ENCODE data around the gene ZBTB38.

Gene ZBTB38

GRCh38 chr3:141392897-141393734 is 24.8 kb downstream of the ZBTB38 start:
- Histone ChIP-seq H3K36me3 (replicated peaks in 1 of 2; ENCODE audit: control insufficient read depth in 2 of 2, insufficient read depth in 2 of 2, low read length in 2 of 2) (peaks cover 0 to 18% of the 10 kb centered on the region in 2 donors), H3K14ac (ENCODE audit: low read length) (no peak overlapping the region), H3K27ac (replicated peaks; ENCODE audit: low read length) (peak overlapping the region; percentile 89), H3K4ac (ENCODE audit: low read length) (no peak overlapping the region), H2BK120ac (ENCODE audit: low read depth, low read length) (no peak overlapping the region), H3K4me2 (ENCODE audit: insufficient read depth, low read length, poor library complexity, severe bottlenecking) (peak overlapping the region; percentile 19), H3K27me3 (ENCODE audit: control insufficient read depth in 3 of 3, insufficient read depth in 3 of 3, low read depth in 1 of 3, low read length in 3 of 3) (no peaks in the 10 kb centered on the region), H2BK5ac (ENCODE audit: low read length) (no peak overlapping the region), H2BK12ac (ENCODE audit: low read length) (no peak overlapping the region), H3K4me1 (ENCODE audit: control insufficient read depth in 2 of 2, insufficient read depth in 1 of 2, low read depth in 1 of 2, low read length in 2 of 2) (peaks cover 20 to 28% of the 10 kb centered on the region in 2 donors), H3K79me1 (ENCODE audit: low read depth, low read length) (no peaks in the 10 kb centered on the region), H4K91ac (ENCODE audit: low read depth, low read length, poor library complexity) (no peak overlapping the region), H2AK5ac (ENCODE audit: low read depth, low read length) (no peak overlapping the region), H4K8ac (ENCODE audit: low read depth, low read length) (no peak overlapping the region), H2AFZ (ENCODE audit: low read length) (peak overlapping the region; percentile 66), H3K9ac (ENCODE audit: low read depth, low read length, poor library complexity) (no peak overlapping the region), H3K4me3 (ENCODE audit: low read length in 2 of 2) (no peak overlapping the region), H3K18ac (ENCODE audit: low read length) (peak overlapping the region; percentile 1), H2BK15ac (ENCODE audit: low read length) (no peak overlapping the region), H3K23ac (ENCODE audit: low read depth, low read length, poor library complexity) (no peak overlapping the region), H3K9me3 (replicated peaks in 1 of 2; ENCODE audit: control insufficient read depth in 2 of 2, insufficient read depth in 1 of 2, low read depth in 1 of 2, low read length in 2 of 2) (peaks cover 0 to 22% of the 10 kb centered on the region in 2 donors)
- DNase-seq (ENCODE audit: low spot score): peak; percentile 80
- WGBS, 2 donors (ENCODE audit: extremely low coverage in 2 of 2, insufficient read length in 2 of 2, insufficient replicate concordance in 1 of 2): no CpG with 5 or more reads among the region's 6 CpGs

- Histone ChIP-seq H3K23ac (ENCODE audit: low read depth, low read length, poor library complexity) (no peak overlapping the region), H3K18ac (ENCODE audit: low read length) (peak overlapping the region; percentile 83), H3K9ac (ENCODE audit: low read depth, low read length, poor library complexity) (no peak overlapping the region), H2AK5ac (ENCODE audit: low read depth, low read length) (no peak overlapping the region), H3K9me3 (replicated peaks in 1 of 2; ENCODE audit: control insufficient read depth in 2 of 2, insufficient read depth in 1 of 2, low read depth in 1 of 2, low read length in 2 of 2) (peaks cover 0 to 23% of the 10 kb centered on the region in 2 donors), H4K91ac (ENCODE audit: low read depth, low read length, poor library complexity) (no peak overlapping the region), H2BK15ac (ENCODE audit: low read length) (no peak overlapping the region), H3K14ac (ENCODE audit: low read length) (no peak overlapping the region), H4K8ac (ENCODE audit: low read depth, low read length) (no peak overlapping the region), H2BK5ac (ENCODE audit: low read length) (no peak overlapping the region), H2BK12ac (ENCODE audit: low read length) (no peak overlapping the region), H3K4me2 (ENCODE audit: insufficient read depth, low read length, poor library complexity, severe bottlenecking) (peak overlapping the region; percentile 19), H3K79me1 (ENCODE audit: low read depth, low read length) (no peaks in the 10 kb centered on the region), H2BK120ac (ENCODE audit: low read depth, low read length) (no peak overlapping the region), H3K4me3 (ENCODE audit: low read length in 2 of 2) (no peak overlapping the region), H3K36me3 (replicated peaks in 1 of 2; ENCODE audit: control insufficient read depth in 2 of 2, insufficient read depth in 2 of 2, low read length in 2 of 2) (peaks cover 0 to 18% of the 10 kb centered on the region in 2 donors), H2AFZ (ENCODE audit: low read length) (peak overlapping the region; percentile 66), H3K27ac (replicated peaks; ENCODE audit: low read length) (peak overlapping the region; percentile 89), H3K27me3 (ENCODE audit: control insufficient read depth in 3 of 3, insufficient read depth in 3 of 3, low read depth in 1 of 3, low read length in 3 of 3) (no peaks in the 10 kb centered on the region), H3K4ac (ENCODE audit: low read length) (no peak overlapping the region), H3K4me1 (ENCODE audit: control insufficient read depth in 2 of 2, insufficient read depth in 1 of 2, low read depth in 1 of 2, low read length in 2 of 2) (peaks cover 20 to 28% of the 10 kb centered on the region in 2 donors)
- WGBS, 2 donors (ENCODE audit: extremely low coverage in 2 of 2, insufficient read length in 2 of 2, insufficient replicate concordance in 1 of 2): no CpG with 5 or more reads among the region's 7 CpGs
- DNase-seq (ENCODE audit: low spot score): no peak
These were observed 25.4 kb downstream of the ZBTB38 start for GRCh38 chr3:141393735-141394076.

GRCh38 chr3:141394560-141394959 is 26.3 kb downstream of the ZBTB38 start:
- no peak overlapping the region for H4K8ac ChIP-seq (ENCODE audit: low read depth, low read length)
- no peak overlapping the region for H3K9ac ChIP-seq (ENCODE audit: low read depth, low read length, poor library complexity)
- peaks cover 20 to 28% of the 10 kb centered on the region in 2 donors for H3K4me1 ChIP-seq (ENCODE audit: control insufficient read depth in 2 of 2, insufficient read depth in 1 of 2, low read depth in 1 of 2, low read length in 2 of 2)
- no peak overlapping the region for H3K23ac ChIP-seq (ENCODE audit: low read depth, low read length, poor library complexity)
- no peaks in the 10 kb centered on the region for H3K27me3 ChIP-seq (ENCODE audit: control insufficient read depth in 3 of 3, insufficient read depth in 3 of 3, low read depth in 1 of 3, low read length in 3 of 3)
- WGBS, 2 donors (ENCODE audit: extremely low coverage in 2 of 2, insufficient read length in 2 of 2, insufficient replicate concordance in 1 of 2): no CpG with 5 or more reads among the region's 3 CpGs
- H2BK5ac ChIP-seq (ENCODE audit: low read length): no peak overlapping the region
- no peak overlapping the region for H2BK120ac ChIP-seq (ENCODE audit: low read depth, low read length)
- H2BK15ac ChIP-seq (ENCODE audit: low read length): no peak overlapping the region
- no peaks in the 10 kb centered on the region for H3K79me1 ChIP-seq (ENCODE audit: low read depth, low read length)
- no peak overlapping the region for H3K4me3 ChIP-seq (ENCODE audit: low read length in 2 of 2)
- H3K9me3 ChIP-seq (replicated peaks in 1 of 2; ENCODE audit: control insufficient read depth in 2 of 2, insufficient read depth in 1 of 2, low read depth in 1 of 2, low read length in 2 of 2): peaks cover 0 to 23% of the 10 kb centered on the region in 2 donors
- no peak for DNase-seq (ENCODE audit: low spot score)
- H3K4me2 ChIP-seq (ENCODE audit: insufficient read depth, low read length, poor library complexity, severe bottlenecking): no peak overlapping the region
- no peak overlapping the region for H4K91ac ChIP-seq (ENCODE audit: low read depth, low read length, poor library complexity)
- no peak overlapping the region for H3K14ac ChIP-seq (ENCODE audit: low read length)
- no peak overlapping the region for H2AFZ ChIP-seq (ENCODE audit: low read length)
- no peak overlapping the region for H3K18ac ChIP-seq (ENCODE audit: low read length)
- H3K36me3 ChIP-seq (replicated peaks in 1 of 2; ENCODE audit: control insufficient read depth in 2 of 2, insufficient read depth in 2 of 2, low read length in 2 of 2): peaks cover 0 to 18% of the 10 kb centered on the region in 2 donors
- no peak overlapping the region for H2BK12ac ChIP-seq (ENCODE audit: low read length)
- no peak overlapping the region for H3K4ac ChIP-seq (ENCODE audit: low read length)
- H2AK5ac ChIP-seq (ENCODE audit: low read depth, low read length): no peak overlapping the region
- H3K27ac ChIP-seq (replicated peaks; ENCODE audit: low read length): no peak overlapping the region

GRCh38 chr3:141395005-141395589 is 26.8 kb downstream of the ZBTB38 start:
- Histone ChIP-seq H3K23ac (ENCODE audit: low read depth, low read length, poor library complexity) (no peak overlapping the region), H2AK5ac (ENCODE audit: low read depth, low read length) (no peak overlapping the region), H3K27ac (replicated peaks; ENCODE audit: low read length) (no peak overlapping the region), H3K36me3 (replicated peaks in 1 of 2; ENCODE audit: control insufficient read depth in 2 of 2, insufficient read depth in 2 of 2, low read length in 2 of 2) (peaks cover 0 to 18% of the 10 kb centered on the region in 2 donors), H4K91ac (ENCODE audit: low read depth, low read length, poor library complexity) (no peak overlapping the region), H3K27me3 (ENCODE audit: control insufficient read depth in 3 of 3, insufficient read depth in 3 of 3, low read depth in 1 of 3, low read length in 3 of 3) (no peaks in the 10 kb centered on the region), H4K8ac (ENCODE audit: low read depth, low read length) (no peak overlapping the region), H3K4ac (ENCODE audit: low read length) (no peak overlapping the region), H2BK120ac (ENCODE audit: low read depth, low read length) (no peak overlapping the region), H3K79me1 (ENCODE audit: low read depth, low read length) (no peaks in the 10 kb centered on the region), H2AFZ (ENCODE audit: low read length) (no peak overlapping the region), H3K4me3 (ENCODE audit: low read length in 2 of 2) (no peak overlapping the region), H3K4me1 (ENCODE audit: control insufficient read depth in 2 of 2, insufficient read depth in 1 of 2, low read depth in 1 of 2, low read length in 2 of 2) (peaks cover 20 to 28% of the 10 kb centered on the region in 2 donors), H3K14ac (ENCODE audit: low read length) (no peak overlapping the region), H2BK12ac (ENCODE audit: low read length) (no peak overlapping the region), H3K4me2 (ENCODE audit: insufficient read depth, low read length, poor library complexity, severe bottlenecking) (no peak overlapping the region), H3K9me3 (replicated peaks in 1 of 2; ENCODE audit: control insufficient read depth in 2 of 2, insufficient read depth in 1 of 2, low read depth in 1 of 2, low read length in 2 of 2) (peaks cover 0 to 23% of the 10 kb centered on the region in 2 donors), H3K9ac (ENCODE audit: low read depth, low read length, poor library complexity) (no peak overlapping the region), H2BK15ac (ENCODE audit: low read length) (no peak overlapping the region), H3K18ac (ENCODE audit: low read length) (no peak overlapping the region), H2BK5ac (ENCODE audit: low read length) (no peak overlapping the region)
- no peak for DNase-seq (ENCODE audit: low spot score)
- WGBS, 2 donors (ENCODE audit: extremely low coverage in 2 of 2, insufficient read length in 2 of 2, insufficient replicate concordance in 1 of 2): no CpG with 5 or more reads among the region's 5 CpGs

Measured in neuronal stem cell (in vitro differentiated cells).